HepG2 (cell line): ENCODE data around the gene PMFBP1. TPM values are rescaled to one million over a fixed set of nuclear protein-coding genes. Genes with fewer than 3 reads are reported as not detected.

ENCODE experiments used
- ARNT ChIP-seq: fragments of 450-650 bp; IDR thresholded peaks from 2 replicates; pipeline ENCODE4 v1.6.1; 2017
- ATF1 ChIP-seq: IDR thresholded peaks from 2 replicates; pipeline ENCODE4 v1.6.1; 2016; ENCODE audit warnings: mild to moderate bottlenecking, control low read depth
- ATF3 ChIP-seq: sonication (generic); formaldehyde crosslinking; IDR thresholded peaks from 2 replicates; pipeline ENCODE4 v1.4.0; 2020; ENCODE audit warnings: missing genetic modification reagents
- ATF7-NPFF ChIP-seq: sonication (generic); formaldehyde crosslinking; IDR thresholded peaks from 2 replicates; pipeline ENCODE4 v1.8.1; 2023; ENCODE audit warnings: mild to moderate bottlenecking, low read depth, missing genetic modification reagents, moderate library complexity
- JUN ChIP-seq: sonication (generic); formaldehyde crosslinking; IDR thresholded peaks from 2 replicates; pipeline ENCODE4 v1.4.0; 2020; ENCODE audit warnings: mild to moderate bottlenecking, missing genetic modification reagents
- KDM5B ChIP-seq: sonication (generic); formaldehyde crosslinking; IDR thresholded peaks from 2 replicates; pipeline ENCODE4 v1.4.0; 2020; ENCODE audit warnings: missing genetic modification reagents, mild to moderate bottlenecking, borderline replicate concordance
- KLF13 ChIP-seq: sonication (generic); formaldehyde crosslinking; IDR thresholded peaks from 2 replicates; pipeline ENCODE4 v1.4.0; 2020; ENCODE audit warnings: mild to moderate bottlenecking, missing genetic modification reagents
- POLR2AphosphoS2 ChIP-seq: IDR thresholded peaks from 2 replicates; pipeline ENCODE4 v1.6.1; 2011; ENCODE audit warnings: low read depth, low read length, improper control_type of control experiment
- RBAK ChIP-seq: sonication (generic); formaldehyde crosslinking; IDR thresholded peaks from 2 replicates; pipeline ENCODE4 v1.5.1; 2020; ENCODE audit warnings: mild to moderate bottlenecking, missing genetic modification reagents
- STAT6 ChIP-seq: sonication (generic); formaldehyde crosslinking; IDR thresholded peaks from 2 replicates; pipeline ENCODE4 v1.4.0; 2020; ENCODE audit warnings: missing genetic modification reagents, mild to moderate bottlenecking, borderline replicate concordance
- YEATS4 ChIP-seq: sonication (generic); formaldehyde crosslinking; IDR thresholded peaks from 2 replicates; pipeline ENCODE4 v1.4.0; 2020; ENCODE audit warnings: missing genetic modification reagents, borderline replicate concordance
- ZGPAT ChIP-seq: IDR thresholded peaks from 2 replicates; pipeline ENCODE4 v1.6.1; 2016; ENCODE audit warnings: mild to moderate bottlenecking
- ZHX1 ChIP-seq: sonication (generic); formaldehyde crosslinking; IDR thresholded peaks from 2 replicates; pipeline ENCODE4 v1.8.1; 2022; ENCODE audit warnings: low read depth, mild to moderate bottlenecking, missing genetic modification reagents
- ZNF30 ChIP-seq: sonication (generic); formaldehyde crosslinking; IDR thresholded peaks from 2 replicates; pipeline ENCODE4 v1.5.0; 2020; ENCODE audit warnings: mild to moderate bottlenecking, missing genetic modification reagents
- ZNF329 ChIP-seq: sonication (generic); formaldehyde crosslinking; IDR thresholded peaks from 2 replicates; pipeline ENCODE4 v1.9.0; 2021; ENCODE audit warnings: low read depth, mild to moderate bottlenecking, missing genetic modification reagents
- ZNF496 ChIP-seq: sonication (generic); formaldehyde crosslinking; IDR thresholded peaks from 2 replicates; pipeline ENCODE4 v1.8.1; 2023; ENCODE audit warnings: mild to moderate bottlenecking, moderate library complexity, missing genetic modification reagents; ENCODE audit not compliant: insufficient replicate concordance
- ZNF513 ChIP-seq: sonication (generic); formaldehyde crosslinking; conservative IDR thresholded peaks from 2 replicates; pipeline ENCODE4 v1.5.0; 2020; ENCODE audit warnings: missing genetic modification reagents
- ZNF530 ChIP-seq: sonication (generic); formaldehyde crosslinking; IDR thresholded peaks from 2 replicates; pipeline ENCODE4 v1.5.0; 2020; ENCODE audit warnings: low read depth, mild to moderate bottlenecking, missing genetic modification reagents
- ZNF605 ChIP-seq: sonication (generic); formaldehyde crosslinking; IDR thresholded peaks from 2 replicates; pipeline ENCODE4 v1.8.0; 2022; ENCODE audit warnings: mild to moderate bottlenecking, missing genetic modification reagents
- ZNF7 ChIP-seq: IDR thresholded peaks from 2 replicates; pipeline ENCODE4 v1.6.1; 2016; ENCODE audit warnings: missing biosample characterization, missing genetic modification reagents
- ZSCAN20 ChIP-seq: sonication (generic); formaldehyde crosslinking; IDR thresholded peaks from 2 replicates; pipeline ENCODE4 v1.4.0; 2020; ENCODE audit warnings: missing genetic modification reagents, mild to moderate bottlenecking, borderline replicate concordance
- polyA plus RNA-seq, 8 experiments: library from polyadenylated mRNA; depleted of rRNA in 3 of 8; stranded (reverse) in 7 of 8; unstranded in 1 of 8; fragments of >200 nt; fragmentation: Illumina TruSeq in 4 of 8; extraction: Trizol in 4 of 8; gene quantifications; 2 replicates each; pipeline versions ENCODE4 v1.2.1 to v1.2.3, GENCODE V29; 2011 to 2016; ENCODE audit warnings: low read depth in 4 of 8, missing spikeins in 1 of 8, mixed read lengths in 1 of 8; ENCODE audit not compliant: insufficient read depth in 1 of 8
- total RNA-seq, 5 experiments: library from RNA; depleted of rRNA; stranded (reverse); fragments of >200 nt; fragmentation: Illumina TruSeq; extraction: Trizol; gene quantifications; 2 replicates each; pipeline ENCODE4 v1.2.3, GENCODE V29; 2016; ENCODE audit warnings: low read depth in 1 of 5

Gene PMFBP1
- total and polyA plus RNA-seq, 2 of the 13 experiments (the other 11 are each of a cell fraction or from before 2014, with no cell fraction given), result 1.9 to 3.8 TPM

- TF ChIP-seq ZNF496 (no peak), ZNF30 (CRISPR knock-in tag) (no peak), RBAK (CRISPR knock-in tag) (no peak), ZNF530 (CRISPR knock-in tag) (no peak), KDM5B (CRISPR knock-in tag) (peak; percentile 69), POLR2AphosphoS2 (peak; percentile 68; the same call in 1 of the 2 replicates), ZNF7 (no peak), ATF3 (CRISPR knock-in tag) (no peak), ZSCAN20 (CRISPR knock-in tag) (0 out of 2 replicates have a peak, but pooled peaks have one; percentile 16), ZNF605 (CRISPR knock-in tag) (peak; percentile 64), ATF1 (CRISPR knock-in tag) (peak; percentile 96), ZHX1 (CRISPR knock-in tag) (peak; percentile 89; the same call in 1 of the 2 replicates), ATF7-NPFF (CRISPR knock-in tag) (no peak; the same call in 1 of the 2 replicates), JUN (CRISPR knock-in tag) (no peak), ARNT (no peak), ZNF513 (CRISPR knock-in tag) (no peak), ZGPAT (peak; percentile 77), STAT6 (peak; percentile 74; the same call in 1 of the 2 replicates), KLF13 (CRISPR knock-in tag) (0 out of 2 replicates have a peak, but pooled peaks have one; percentile 62), ZNF329 (0 out of 2 replicates have a peak, but pooled peaks have one; percentile 16), YEATS4 (no peak; the same call in 1 of the 2 replicates)
Observed at GRCh38 chr16:72093448-72094265, 78.3 kb downstream of the PMFBP1 start, which contains the start of the genes DHX38 and TXNL4B (continued).
